NT2/D1 (cell line): ENCODE results near the gene COL21A1.

Source experiments
- DNase-seq: peaks from one replicate; pipeline ENCODE4 v3.0.0-alpha.2; 2011; ENCODE audit warnings: low read depth, low spot score
- H3K27me3 ChIP-seq: 2 replicates; pipeline ENCODE4 v1.6.0; 2011; ENCODE audit warnings: mild to moderate bottlenecking; ENCODE audit not compliant: insufficient read length, insufficient read depth
- H3K36me3 ChIP-seq: 2 replicates; pipeline ENCODE4 v1.6.1; 2011; ENCODE audit warnings: mild to moderate bottlenecking, low read length, mixed read lengths; ENCODE audit not compliant: insufficient read depth, insufficient read length
- H3K4me1 ChIP-seq: 2 replicates; pipeline ENCODE4 v1.5.1; 2011; ENCODE audit not compliant: insufficient read depth, insufficient read length
- H3K4me3 ChIP-seq: 2 replicates; pipeline ENCODE4 v1.5.1; 2011; ENCODE audit warnings: low read depth; ENCODE audit not compliant: insufficient read length
- H3K9ac ChIP-seq: 2 replicates; pipeline ENCODE4 v1.6.0; 2011; ENCODE audit warnings: low read depth; ENCODE audit not compliant: insufficient read length
- H3K9me3 ChIP-seq: 2 replicates; pipeline ENCODE4 v1.5.1; 2011; ENCODE audit warnings: mild to moderate bottlenecking, low read length; ENCODE audit not compliant: insufficient read depth
- SUZ12 ChIP-seq: IDR thresholded peaks from 2 replicates; pipeline ENCODE4 v1.6.1; 2011; ENCODE audit not compliant: insufficient read length, insufficient read depth; ENCODE audit errors: extremely low read depth
- YY1 ChIP-seq: IDR thresholded peaks from 2 replicates; pipeline ENCODE4 v1.6.1; 2011; ENCODE audit not compliant: insufficient read length, insufficient read depth
- ZNF274 ChIP-seq: IDR thresholded peaks from 2 replicates; pipeline ENCODE4 v1.6.1; 2011; ENCODE audit warnings: mild to moderate bottlenecking, low read depth, low read length

The COL21A1 gene

DNA sequence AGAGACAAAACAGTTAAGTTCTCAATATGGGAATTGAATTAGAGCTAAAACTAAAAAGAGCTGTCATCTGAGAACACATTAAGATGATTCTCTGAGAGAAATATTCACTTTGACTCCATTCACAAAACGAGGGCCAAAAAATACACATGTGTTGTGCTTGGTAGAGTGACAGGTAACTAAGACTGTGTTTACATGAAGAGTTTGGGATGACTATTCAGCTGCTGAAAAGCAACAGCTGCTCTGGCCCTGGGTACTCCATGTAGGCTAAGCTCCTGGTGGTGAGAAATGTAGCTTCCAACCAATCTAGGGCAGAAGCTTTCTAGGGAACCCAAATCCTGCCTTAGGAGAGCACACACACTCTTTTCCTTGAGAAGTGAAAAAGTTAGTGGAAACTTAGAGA, 184.5 kb downstream of the COL21A1 start:
- no peaks in the 10 kb centered on the region for H3K9me3 ChIP-seq
- no peak overlapping the region for H3K9ac ChIP-seq
- DNase-seq: no peak
- H3K27me3 ChIP-seq: no peaks in the 10 kb centered on the region
- H3K4me1 ChIP-seq: no peaks in the 10 kb centered on the region
- H3K36me3 ChIP-seq: no peaks in the 10 kb centered on the region
- H3K4me3 ChIP-seq: no peak overlapping the region
- TF ChIP-seq YY1 (no peak), ZNF274 (no peak), SUZ12 (no peak)

GRCh38 chr6:56058636-56059035, 188.7 kb downstream of the COL21A1 start:
- H3K9ac ChIP-seq: no peak overlapping the region
- no peak for DNase-seq
- H3K4me1 ChIP-seq: no peaks in the 10 kb centered on the region
- no peaks in the 10 kb centered on the region for H3K36me3 ChIP-seq
- H3K4me3 ChIP-seq: no peak overlapping the region
- H3K27me3 ChIP-seq: no peaks in the 10 kb centered on the region
- no peaks in the 10 kb centered on the region for H3K9me3 ChIP-seq
- TF ChIP-seq SUZ12 (no peak), ZNF274 (no peak), YY1 (no peak)

DNA sequence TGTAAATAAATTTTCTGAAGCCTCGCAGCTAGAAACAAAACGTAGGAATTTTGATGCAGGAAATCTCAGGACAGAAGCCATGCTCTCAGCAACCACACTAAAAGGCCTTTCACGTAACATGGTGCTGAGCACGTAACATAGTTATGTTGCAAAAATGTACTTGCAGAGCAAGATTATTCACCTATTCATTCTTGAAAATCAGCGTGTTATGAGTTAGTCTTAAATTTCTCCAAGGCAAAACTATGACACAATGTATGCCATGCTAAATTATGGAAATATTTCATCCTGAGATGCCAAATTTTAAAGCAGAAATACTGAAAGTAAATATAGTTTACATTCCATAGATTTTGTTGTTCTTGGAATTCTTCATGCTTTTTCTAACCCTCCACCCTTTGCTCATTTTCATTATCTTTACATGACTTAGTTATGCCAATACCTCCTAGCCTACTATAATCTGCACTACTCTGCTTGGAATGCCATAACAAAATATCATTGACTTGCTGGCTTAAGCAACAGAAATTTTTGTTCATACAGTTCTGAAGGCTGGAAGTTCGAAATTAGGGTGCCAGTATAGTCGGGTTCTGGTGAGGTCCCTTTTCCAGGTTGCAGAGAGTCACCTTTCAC, 192.2 kb downstream of the COL21A1 start:
- no peak for DNase-seq
- no peak overlapping the region for H3K4me3 ChIP-seq
- no peaks in the 10 kb centered on the region for H3K4me1 ChIP-seq
- no peaks in the 10 kb centered on the region for H3K9me3 ChIP-seq
- TF ChIP-seq ZNF274 (no peak), SUZ12 (no peak), YY1 (no peak)
- no peaks in the 10 kb centered on the region for H3K36me3 ChIP-seq
- H3K27me3 ChIP-seq: no peaks in the 10 kb centered on the region
- H3K9ac ChIP-seq: no peak overlapping the region

DNA sequence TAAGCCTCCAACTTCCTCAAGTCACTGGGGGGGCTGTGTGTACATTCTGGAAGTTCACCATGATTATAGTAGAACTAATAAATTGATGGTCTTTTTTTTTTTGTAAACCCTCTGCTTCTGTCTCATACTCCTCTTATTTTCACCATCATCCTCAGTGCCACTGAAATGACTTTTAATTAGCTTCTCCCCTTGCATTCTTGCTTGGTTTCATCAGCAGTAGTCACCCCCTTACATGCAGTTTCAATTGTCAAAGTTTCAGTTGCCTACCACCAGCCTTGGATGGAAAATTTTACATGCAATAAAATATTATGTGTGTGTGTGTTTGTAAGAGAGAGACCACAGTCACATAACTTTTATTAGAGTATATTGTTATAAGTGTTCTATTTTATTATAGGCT, 196.2 kb downstream of the COL21A1 start:
- TF ChIP-seq ZNF274: no peak
- TF ChIP-seq SUZ12: no peak
- TF ChIP-seq YY1: no peak
- Histone ChIP-seq H3K4me3 (no peak overlapping the region), H3K9me3 (no peaks in the 10 kb centered on the region), H3K27me3 (no peaks in the 10 kb centered on the region), H3K36me3 (no peaks in the 10 kb centered on the region), H3K9ac (no peak overlapping the region), H3K4me1 (no peaks in the 10 kb centered on the region)
- DNase-seq: no peak

- Histone ChIP-seq H3K27me3 (no peaks in the 10 kb centered on the region), H3K36me3 (no peaks in the 10 kb centered on the region), H3K9ac (no peak overlapping the region), H3K9me3 (no peaks in the 10 kb centered on the region), H3K4me1 (no peaks in the 10 kb centered on the region), H3K4me3 (no peak overlapping the region)
- no peak for TF ChIP-seq YY1
- no peak for TF ChIP-seq ZNF274
- DNase-seq: no peak
Measured at GRCh38 chr6:56050530-56051201, 196.7 kb downstream of the COL21A1 start.

GRCh38 chr6:56048601-56049000, 198.8 kb downstream of the COL21A1 start:
- H3K27me3 ChIP-seq: no peaks in the 10 kb centered on the region
- no peak for TF ChIP-seq YY1
- TF ChIP-seq ZNF274: no peak
- TF ChIP-seq SUZ12: no peak
- H3K9me3 ChIP-seq: no peaks in the 10 kb centered on the region
- H3K36me3 ChIP-seq: no peaks in the 10 kb centered on the region
- no peak for DNase-seq
- no peaks in the 10 kb centered on the region for H3K4me1 ChIP-seq
- H3K4me3 ChIP-seq: no peak overlapping the region
- no peak overlapping the region for H3K9ac ChIP-seq

DNA sequence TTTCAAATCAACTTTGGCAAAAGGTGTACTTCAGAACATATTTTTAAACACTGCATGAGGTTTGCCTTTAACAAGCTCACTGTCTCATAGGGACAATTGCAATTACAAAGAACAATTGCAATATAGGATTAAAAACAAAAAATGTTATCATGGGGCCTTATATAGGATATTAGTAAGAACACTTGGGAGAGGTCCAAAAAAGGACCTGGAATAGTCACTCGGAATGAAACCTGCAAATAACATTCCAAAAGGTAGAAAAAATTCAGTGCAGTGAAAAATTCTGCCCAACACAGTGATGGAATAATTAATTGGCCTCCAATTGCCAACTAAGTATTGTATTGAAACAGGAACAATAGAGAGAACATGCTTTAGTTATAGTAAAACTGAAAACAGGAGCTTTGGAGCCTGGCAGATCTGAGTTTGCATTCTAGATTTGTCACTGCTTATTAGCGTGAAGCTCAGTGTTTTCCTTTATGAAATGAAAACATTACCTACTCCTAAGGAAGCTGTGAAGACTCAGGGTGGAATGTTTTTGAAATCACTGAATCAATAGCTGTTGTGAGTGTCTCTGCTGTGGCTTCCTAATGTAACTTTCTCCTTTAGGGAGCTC, 199.3 kb downstream of the COL21A1 start:
- no peak overlapping the region for H3K4me3 ChIP-seq
- H3K4me1 ChIP-seq: no peaks in the 10 kb centered on the region
- H3K9me3 ChIP-seq: no peaks in the 10 kb centered on the region
- no peak for DNase-seq
- TF ChIP-seq SUZ12 (no peak), ZNF274 (no peak), YY1 (no peak)
- no peaks in the 10 kb centered on the region for H3K27me3 ChIP-seq
- H3K36me3 ChIP-seq: no peaks in the 10 kb centered on the region
- no peak overlapping the region for H3K9ac ChIP-seq
